ENCODE measurements around the gene TCEAL7.

The TCEAL7 gene

DNA sequence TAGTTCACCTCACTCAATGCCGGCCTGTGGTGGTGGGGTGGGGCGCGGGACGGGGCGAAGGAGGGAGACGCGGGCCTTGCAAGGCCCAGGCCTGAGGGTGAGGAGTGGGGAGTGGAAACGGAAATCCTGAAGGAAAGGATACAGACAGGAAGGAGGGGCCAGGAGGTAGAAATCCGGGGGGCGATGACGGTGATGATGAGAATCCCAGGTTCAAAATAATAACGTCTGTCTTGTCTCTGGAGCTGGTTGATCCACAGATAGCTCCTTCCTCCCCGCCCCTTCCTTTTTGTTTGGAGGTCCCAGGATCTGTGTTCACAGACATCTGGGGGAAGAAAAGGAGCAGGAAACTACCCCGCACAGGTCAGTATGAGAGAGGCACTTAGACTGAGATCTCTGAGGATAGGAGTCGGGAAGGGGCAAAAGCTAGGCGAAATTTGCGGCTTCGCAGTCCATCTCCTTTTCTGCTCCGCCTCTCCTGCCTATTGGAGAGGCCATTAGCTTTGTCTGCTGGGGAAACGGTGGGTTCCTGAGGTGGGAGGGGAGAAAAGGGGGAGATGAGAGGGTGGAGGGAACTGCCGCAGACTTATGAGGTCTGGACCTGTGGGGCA is 746 bp downstream of the TCEAL7 start:
- TF ChIP-seq, protein P1, sequence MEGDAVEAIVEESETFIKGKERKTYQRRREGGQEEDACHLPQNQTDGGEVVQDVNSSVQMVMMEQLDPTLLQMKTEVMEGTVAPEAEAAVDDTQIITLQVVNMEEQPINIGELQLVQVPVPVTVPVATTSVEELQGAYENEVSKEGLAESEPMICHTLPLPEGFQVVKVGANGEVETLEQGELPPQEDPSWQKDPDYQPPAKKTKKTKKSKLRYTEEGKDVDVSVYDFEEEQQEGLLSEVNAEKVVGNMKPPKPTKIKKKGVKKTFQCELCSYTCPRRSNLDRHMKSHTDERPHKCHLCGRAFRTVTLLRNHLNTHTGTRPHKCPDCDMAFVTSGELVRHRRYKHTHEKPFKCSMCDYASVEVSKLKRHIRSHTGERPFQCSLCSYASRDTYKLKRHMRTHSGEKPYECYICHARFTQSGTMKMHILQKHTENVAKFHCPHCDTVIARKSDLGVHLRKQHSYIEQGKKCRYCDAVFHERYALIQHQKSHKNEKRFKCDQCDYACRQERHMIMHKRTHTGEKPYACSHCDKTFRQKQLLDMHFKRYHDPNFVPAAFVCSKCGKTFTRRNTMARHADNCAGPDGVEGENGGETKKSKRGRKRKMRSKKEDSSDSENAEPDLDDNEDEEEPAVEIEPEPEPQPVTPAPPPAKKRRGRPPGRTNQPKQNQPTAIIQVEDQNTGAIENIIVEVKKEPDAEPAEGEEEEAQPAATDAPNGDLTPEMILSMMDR (conservative IDR thresholded peaks at IDR 0.05; ENCODE audit: low read length): no peak

DNA sequence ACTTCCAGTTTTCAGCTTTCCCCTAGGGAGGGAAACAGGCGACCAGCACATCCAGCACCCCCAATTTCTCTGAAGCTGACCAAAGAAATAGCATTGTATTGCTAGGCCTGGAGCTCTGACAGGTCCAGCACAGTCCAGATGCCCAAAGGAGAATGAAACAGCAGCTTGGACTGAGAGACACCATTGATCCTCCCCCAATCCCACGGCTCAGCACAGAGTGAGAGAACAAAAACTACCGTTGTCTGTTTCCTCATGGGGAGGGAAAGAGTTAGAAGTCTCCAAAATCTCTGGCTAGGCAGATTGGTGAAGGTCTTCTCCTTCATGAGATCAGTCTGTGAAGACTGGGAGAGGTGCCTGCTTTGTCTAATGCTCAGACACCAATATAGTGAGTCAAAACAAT is 8.6 kb downstream of the TCEAL7 start:
- H3K4me3 ChIP-seq (ENCODE audit: low read length): no peak overlapping the region
- DNase-seq (ENCODE audit: low read depth): no peak
- TF ChIP-seq, protein P1 (conservative IDR thresholded peaks at IDR 0.05; ENCODE audit: low read length): no peak

More for the DNA sequence above, 746 bp downstream of the TCEAL7 start:
- peak overlapping the region; percentile 43 for H3K4me3 ChIP-seq (ENCODE audit: low read length)
- no peak for DNase-seq (ENCODE audit: low read depth)

DNA sequence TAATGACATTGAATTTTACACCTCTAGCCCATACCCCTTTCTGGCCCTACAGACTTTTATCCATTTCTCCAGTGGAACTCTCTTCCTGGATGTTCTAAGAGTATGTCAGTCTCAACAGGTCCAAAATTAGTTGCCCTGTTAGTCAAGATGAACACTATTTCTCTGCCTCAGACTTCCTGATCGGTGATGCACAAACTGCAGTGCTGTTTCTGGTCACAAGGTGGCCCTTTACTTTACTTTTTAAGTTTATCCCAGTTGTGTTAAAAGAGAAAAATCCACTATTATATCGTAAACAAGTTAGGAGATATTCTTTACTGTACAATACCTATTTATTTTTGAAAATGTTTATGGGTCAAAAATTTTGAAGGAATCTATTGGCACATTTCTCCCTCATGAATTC is 13.1 kb downstream of the TCEAL7 start:
- peak; percentile 39 for DNase-seq (ENCODE audit: low read depth)
- no peak overlapping the region for H3K4me3 ChIP-seq (ENCODE audit: low read length)
- TF ChIP-seq, protein P1 (conservative IDR thresholded peaks at IDR 0.05; ENCODE audit: low read length): peak; percentile 74

DNA sequence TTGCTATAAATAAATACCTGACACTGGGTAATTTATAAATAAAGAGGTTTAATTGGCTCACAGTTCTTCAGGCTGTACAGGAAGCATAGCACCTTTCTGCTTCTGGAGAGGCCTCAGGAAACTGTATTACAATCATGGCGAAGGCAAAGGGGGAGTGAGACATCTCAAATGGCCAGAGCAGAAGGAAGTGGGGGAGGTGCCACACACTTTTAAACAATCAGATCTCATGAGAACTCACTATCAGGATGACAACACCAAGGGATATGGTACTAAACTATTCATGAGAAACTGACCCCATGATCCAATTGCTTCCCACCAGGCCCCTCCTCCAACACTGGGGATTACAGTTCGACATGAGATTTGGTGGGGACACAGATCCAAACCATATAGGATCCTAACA is 14.6 kb downstream of the TCEAL7 start:
- H3K4me3 ChIP-seq (ENCODE audit: low read length): no peak overlapping the region
- no peak for DNase-seq (ENCODE audit: low read depth)
- TF ChIP-seq, protein P1 (conservative IDR thresholded peaks at IDR 0.05; ENCODE audit: low read length): no peak

DNA sequence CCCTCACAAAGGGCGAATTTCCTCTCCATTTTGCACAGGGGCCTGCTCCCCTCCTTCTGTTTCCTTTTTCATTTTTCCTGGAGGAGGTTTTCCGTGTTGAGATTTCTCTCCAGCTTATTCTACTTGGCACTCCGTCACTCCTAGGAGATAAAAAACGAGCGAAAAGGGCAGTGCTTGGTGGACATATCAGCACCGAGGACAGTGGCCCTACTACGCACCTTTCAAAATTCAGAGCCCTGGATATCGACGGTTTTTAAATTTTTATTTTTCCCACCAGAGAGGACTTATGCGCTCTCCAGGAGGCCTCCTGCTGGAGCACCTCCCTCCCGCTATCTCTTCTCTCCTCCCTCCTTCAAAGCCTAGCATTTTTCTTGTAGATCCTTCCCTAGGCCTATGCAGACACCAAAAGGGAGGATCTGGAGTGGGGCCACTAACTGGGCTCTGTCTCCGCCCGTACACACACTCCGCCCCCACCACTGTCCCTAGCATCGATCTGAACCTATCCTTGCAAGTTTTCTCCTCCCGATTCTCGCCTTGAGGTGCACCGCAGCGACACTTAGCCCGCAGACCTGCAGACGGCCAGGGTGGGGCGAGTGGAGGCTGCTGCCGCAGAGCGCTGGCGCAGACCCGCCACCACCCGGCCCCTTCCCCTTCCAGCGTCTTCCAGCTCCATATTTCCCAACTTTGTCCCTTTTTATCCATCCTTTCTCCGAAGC is 17.8 kb downstream of the TCEAL7 start:
- no peak overlapping the region for H3K4me3 ChIP-seq (ENCODE audit: low read length)
- TF ChIP-seq, protein P1 (conservative IDR thresholded peaks at IDR 0.05; ENCODE audit: low read length): no peak
- no peak for DNase-seq (ENCODE audit: low read depth)

DNA sequence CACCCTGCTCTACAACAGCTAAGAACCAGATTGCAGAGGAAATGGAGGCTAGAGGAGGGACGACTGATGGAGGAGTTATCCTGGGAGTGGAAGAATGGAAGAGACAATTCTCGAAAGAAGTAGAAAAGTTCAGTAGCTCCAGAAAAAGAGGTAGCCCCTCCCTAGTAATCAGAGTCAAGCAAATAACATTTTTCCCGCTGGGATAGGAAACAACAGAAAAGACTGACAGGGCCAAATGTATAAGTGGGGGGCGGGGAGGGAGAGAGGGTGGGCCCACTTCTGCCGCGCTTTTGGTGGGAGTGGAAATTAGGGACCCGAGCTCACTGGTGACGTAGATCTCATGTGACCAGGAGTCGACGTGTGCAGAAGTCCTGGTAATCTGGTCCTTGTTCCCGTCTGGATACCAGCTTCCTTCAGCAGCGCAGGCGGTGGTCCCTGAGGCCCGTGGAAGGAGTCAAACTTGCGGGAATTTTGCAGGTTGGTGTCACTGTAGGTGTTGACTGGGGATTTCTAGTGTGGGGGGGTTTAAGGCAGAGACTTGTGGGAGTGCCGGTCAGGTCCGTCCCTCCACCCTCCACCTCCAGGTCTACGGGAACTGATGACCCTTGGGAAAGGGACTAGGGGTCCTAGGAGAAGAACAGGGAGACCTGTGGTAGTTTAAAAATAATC is 26.2 kb downstream of the TCEAL7 start, which contains the start of gene TCEAL9:
TSS of gene TCEAL9 (plus strand) at position 377 of the 669 bp plus-strand sequence. CDS start 1,179 bp downstream, outside the sequence.
- peak within 1 kb of the TSS; percentile 84 for H3K4me3 ChIP-seq (ENCODE audit: low read length)
- peak; percentile 68 for DNase-seq (ENCODE audit: low read depth)
- TF ChIP-seq, protein P1 (conservative IDR thresholded peaks at IDR 0.05; ENCODE audit: low read length): no peak
